Loucy (cell line): ENCODE results near the gene FGF14.

ENCODE experiments used
- H2AFZ ChIP-seq: fragments of 200-600 bp; sonication (generic); 2 replicates; pipeline ENCODE4 v1.6.0; 2016; ENCODE audit warnings: antibody characterized with exemption, mild to moderate bottlenecking, low read length, moderate library complexity
- H3F3A ChIP-seq: fragments of 200-600 bp; 2 replicates; pipeline ENCODE4 v1.6.0; 2016; ENCODE audit warnings: antibody characterized with exemption, low read depth, mild to moderate bottlenecking
- H3K27me3 ChIP-seq: fragments of 200-600 bp; sonication (generic); 2 replicates; pipeline ENCODE4 v1.6.1; 2014; ENCODE audit warnings: low read length, mild to moderate bottlenecking; ENCODE audit not compliant: insufficient read depth, poor library complexity, severe bottlenecking
- H3K36me3 ChIP-seq: fragments of 200-600 bp; sonication (generic); 2 replicates; pipeline ENCODE4 v1.6.1; 2016; ENCODE audit warnings: low read length; ENCODE audit not compliant: insufficient read depth
- H3K4me1 ChIP-seq: fragments of 200-600 bp; sonication (generic); 2 replicates; pipeline ENCODE4 v1.5.1; 2014; ENCODE audit warnings: low read length, mild to moderate bottlenecking; ENCODE audit not compliant: insufficient read depth, poor library complexity, severe bottlenecking
- H3K4me2 ChIP-seq: fragments of 200-600 bp; sonication (generic); 2 replicates; pipeline ENCODE4 v1.6.0; 2014; ENCODE audit warnings: antibody characterized with exemption, low read length, low read depth, mild to moderate bottlenecking; ENCODE audit not compliant: poor library complexity, severe bottlenecking
- H3K4me3 ChIP-seq: fragments of 200-600 bp; sonication (generic); 2 replicates; pipeline ENCODE4 v1.5.1; 2014; ENCODE audit warnings: low read length, mild to moderate bottlenecking, mixed read lengths; ENCODE audit not compliant: poor library complexity, severe bottlenecking
- H3K79me2 ChIP-seq: fragments of 200-600 bp; sonication (generic); 2 replicates; pipeline ENCODE4 v1.6.1; 2014; ENCODE audit warnings: low read length; ENCODE audit not compliant: insufficient read depth
- H3K9ac ChIP-seq: fragments of 200-600 bp; sonication (generic); 2 replicates; pipeline ENCODE4 v1.6.0; 2014; ENCODE audit warnings: mild to moderate bottlenecking, low read depth, low read length, moderate library complexity; ENCODE audit not compliant: poor library complexity, severe bottlenecking
- H3K9me2 ChIP-seq: fragments of 200-600 bp; sonication (generic); replicated peaks from 2 replicates; pipeline ENCODE4 v1.6.1; 2016; ENCODE audit warnings: low read depth, low read length, mixed read lengths
- H3K9me3 ChIP-seq: fragments of 200-600 bp; sonication (generic); 2 replicates; pipeline ENCODE4 v1.6.1; 2014; ENCODE audit warnings: mild to moderate bottlenecking, antibody characterized with exemption, low read length, low read depth; ENCODE audit not compliant: insufficient read depth
- H4K20me1 ChIP-seq: fragments of 200-600 bp; sonication (generic); 2 replicates; pipeline ENCODE4 v1.6.0; 2014; ENCODE audit warnings: antibody characterized with exemption, low read length, mild to moderate bottlenecking; ENCODE audit not compliant: insufficient read depth, poor library complexity, severe bottlenecking
- EZH2phosphoT487 ChIP-seq: fragments of 200-600 bp; IDR thresholded peaks from 2 replicates; pipeline ENCODE4 v1.6.1; 2018; ENCODE audit warnings: antibody characterized with exemption, mild to moderate bottlenecking, moderate library complexity, borderline replicate concordance
- TF ChIP-seq, protein P1 (sequence below): fragments of 200-600 bp; sonication (generic); conservative IDR thresholded peaks from 2 replicates; pipeline ENCODE4 v1.5.1; 2014; ENCODE audit warnings: mild to moderate bottlenecking, antibody characterized with exemption, low read length

FGF14 gene

DNA sequence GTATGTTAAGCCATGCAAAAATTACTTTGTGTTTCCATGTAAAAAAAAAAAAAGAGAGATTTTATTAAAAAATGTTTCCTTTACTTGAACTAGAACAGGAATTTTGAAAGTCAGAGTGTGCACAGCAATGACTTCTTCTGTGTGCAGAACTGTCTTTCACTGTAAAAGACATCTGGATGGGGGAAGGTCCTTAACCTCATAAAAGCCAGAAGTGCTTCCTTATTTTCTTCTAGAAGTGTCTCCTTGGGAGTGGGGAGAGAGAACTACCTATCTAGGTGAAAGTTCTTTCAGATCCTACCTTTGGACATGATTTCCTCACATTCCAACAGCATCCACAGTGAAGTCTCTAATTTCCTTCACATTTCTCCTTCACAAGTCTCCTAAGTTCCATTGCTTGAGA lies 360.3 kb downstream of the FGF14 start:
- H3K4me2 ChIP-seq = no peak overlapping the region
- H3K36me3 ChIP-seq = no peaks in the 10 kb centered on the region
- H3K4me1 ChIP-seq = no peaks in the 10 kb centered on the region
- TF ChIP-seq, protein P1, sequence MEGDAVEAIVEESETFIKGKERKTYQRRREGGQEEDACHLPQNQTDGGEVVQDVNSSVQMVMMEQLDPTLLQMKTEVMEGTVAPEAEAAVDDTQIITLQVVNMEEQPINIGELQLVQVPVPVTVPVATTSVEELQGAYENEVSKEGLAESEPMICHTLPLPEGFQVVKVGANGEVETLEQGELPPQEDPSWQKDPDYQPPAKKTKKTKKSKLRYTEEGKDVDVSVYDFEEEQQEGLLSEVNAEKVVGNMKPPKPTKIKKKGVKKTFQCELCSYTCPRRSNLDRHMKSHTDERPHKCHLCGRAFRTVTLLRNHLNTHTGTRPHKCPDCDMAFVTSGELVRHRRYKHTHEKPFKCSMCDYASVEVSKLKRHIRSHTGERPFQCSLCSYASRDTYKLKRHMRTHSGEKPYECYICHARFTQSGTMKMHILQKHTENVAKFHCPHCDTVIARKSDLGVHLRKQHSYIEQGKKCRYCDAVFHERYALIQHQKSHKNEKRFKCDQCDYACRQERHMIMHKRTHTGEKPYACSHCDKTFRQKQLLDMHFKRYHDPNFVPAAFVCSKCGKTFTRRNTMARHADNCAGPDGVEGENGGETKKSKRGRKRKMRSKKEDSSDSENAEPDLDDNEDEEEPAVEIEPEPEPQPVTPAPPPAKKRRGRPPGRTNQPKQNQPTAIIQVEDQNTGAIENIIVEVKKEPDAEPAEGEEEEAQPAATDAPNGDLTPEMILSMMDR = no peak
- TF ChIP-seq EZH2phosphoT487 = no peak
- no peaks in the 10 kb centered on the region for H4K20me1 ChIP-seq
- no peak overlapping the region for H3K4me3 ChIP-seq
- no peaks in the 10 kb centered on the region; the same call in 1 of the 2 replicates for H3K9me3 ChIP-seq
- H3K27me3 ChIP-seq = no peaks in the 10 kb centered on the region
- H3K9ac ChIP-seq = no peak overlapping the region
- H3K79me2 ChIP-seq = no peaks in the 10 kb centered on the region
- no peak overlapping the region for H2AFZ ChIP-seq
- H3F3A ChIP-seq = no peaks in the 10 kb centered on the region
- no peaks in the 10 kb centered on the region for H3K9me2 ChIP-seq

DNA sequence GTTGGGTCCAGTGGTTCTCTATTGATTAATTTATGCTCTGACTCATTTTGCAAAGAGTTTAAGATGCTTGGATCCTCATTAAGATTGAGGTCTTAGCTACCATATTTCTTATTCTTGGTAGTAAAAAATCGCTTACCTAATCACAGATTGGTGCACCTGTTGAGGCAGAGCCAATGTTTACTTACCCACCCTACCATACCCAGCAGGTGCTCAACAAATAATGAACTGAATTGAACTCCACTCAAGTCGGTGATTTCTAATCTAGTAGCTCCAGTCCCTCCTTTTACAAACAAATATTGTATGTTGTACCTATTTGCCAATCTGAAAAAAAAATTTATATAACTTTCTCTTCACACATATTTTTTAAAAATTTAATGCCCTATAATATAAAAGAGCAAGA lies 361.0 kb downstream of the FGF14 start:
- Histone ChIP-seq H4K20me1 (no peaks in the 10 kb centered on the region), H3K9ac (no peak overlapping the region), H3F3A (no peaks in the 10 kb centered on the region), H3K79me2 (no peaks in the 10 kb centered on the region), H3K27me3 (no peaks in the 10 kb centered on the region), H3K4me1 (no peaks in the 10 kb centered on the region), H3K9me2 (no peaks in the 10 kb centered on the region), H2AFZ (no peak overlapping the region), H3K4me3 (no peak overlapping the region), H3K9me3 (no peaks in the 10 kb centered on the region; the same call in 1 of the 2 replicates), H3K36me3 (no peaks in the 10 kb centered on the region), H3K4me2 (no peak overlapping the region)
- TF ChIP-seq, protein P1 = no peak
- TF ChIP-seq EZH2phosphoT487 = no peak

DNA sequence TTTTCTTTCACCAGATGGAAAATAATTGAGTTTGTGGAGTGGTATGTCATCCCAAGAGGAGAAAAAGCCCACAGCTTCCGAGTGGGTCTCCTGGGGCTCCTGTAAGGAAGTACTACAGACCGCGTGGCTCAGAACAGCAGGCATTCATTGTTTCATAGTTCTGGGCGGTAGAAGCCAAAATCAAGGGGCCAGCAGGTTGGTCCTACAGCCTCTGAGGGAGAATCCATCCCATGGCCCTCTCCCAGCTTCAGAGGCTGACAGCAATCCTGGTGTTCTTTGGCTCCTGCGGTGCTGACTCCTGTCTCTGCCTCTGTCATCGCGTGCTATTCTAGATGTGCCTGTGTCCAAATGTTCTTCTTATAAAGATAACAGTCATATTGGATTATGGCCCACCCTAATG lies 362.6 kb downstream of the FGF14 start:
- Histone ChIP-seq H3K4me3 (no peak overlapping the region), H3F3A (no peaks in the 10 kb centered on the region), H3K9me3 (no peaks in the 10 kb centered on the region; the same call in 1 of the 2 replicates), H3K27me3 (no peaks in the 10 kb centered on the region), H3K79me2 (no peaks in the 10 kb centered on the region), H3K36me3 (no peaks in the 10 kb centered on the region), H3K4me1 (no peaks in the 10 kb centered on the region), H4K20me1 (no peaks in the 10 kb centered on the region), H2AFZ (no peak overlapping the region), H3K4me2 (no peak overlapping the region), H3K9me2 (no peaks in the 10 kb centered on the region), H3K9ac (no peak overlapping the region)
- TF ChIP-seq EZH2phosphoT487 = no peak
- TF ChIP-seq, protein P1 = no peak
